ENCODE measurements around the gene UBE4A. TPM values are rescaled to one million over a fixed set of nuclear protein-coding genes. Genes with fewer than 3 reads are reported as not detected.
A peak's percentile ranks its signal among the peaks of the same experiment; 100 is the strongest.

The UBE4A gene
- total RNA-seq, 1 donor = 74.8 TPM

GRCh38 chr11:118435290-118435892 is 76.0 kb downstream of the UBE4A start:
- TF ChIP-seq, protein P1, sequence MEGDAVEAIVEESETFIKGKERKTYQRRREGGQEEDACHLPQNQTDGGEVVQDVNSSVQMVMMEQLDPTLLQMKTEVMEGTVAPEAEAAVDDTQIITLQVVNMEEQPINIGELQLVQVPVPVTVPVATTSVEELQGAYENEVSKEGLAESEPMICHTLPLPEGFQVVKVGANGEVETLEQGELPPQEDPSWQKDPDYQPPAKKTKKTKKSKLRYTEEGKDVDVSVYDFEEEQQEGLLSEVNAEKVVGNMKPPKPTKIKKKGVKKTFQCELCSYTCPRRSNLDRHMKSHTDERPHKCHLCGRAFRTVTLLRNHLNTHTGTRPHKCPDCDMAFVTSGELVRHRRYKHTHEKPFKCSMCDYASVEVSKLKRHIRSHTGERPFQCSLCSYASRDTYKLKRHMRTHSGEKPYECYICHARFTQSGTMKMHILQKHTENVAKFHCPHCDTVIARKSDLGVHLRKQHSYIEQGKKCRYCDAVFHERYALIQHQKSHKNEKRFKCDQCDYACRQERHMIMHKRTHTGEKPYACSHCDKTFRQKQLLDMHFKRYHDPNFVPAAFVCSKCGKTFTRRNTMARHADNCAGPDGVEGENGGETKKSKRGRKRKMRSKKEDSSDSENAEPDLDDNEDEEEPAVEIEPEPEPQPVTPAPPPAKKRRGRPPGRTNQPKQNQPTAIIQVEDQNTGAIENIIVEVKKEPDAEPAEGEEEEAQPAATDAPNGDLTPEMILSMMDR (IDR thresholded peaks at IDR 0.05; ENCODE audit: insufficient read depth, low read length) = no peak
- peak overlapping the region; percentile 71 for H3K4me3 ChIP-seq (ENCODE audit: low read depth, low read length)
- peak; percentile 30 for DNase-seq (ENCODE audit: low read depth)

- peak within 1 kb of the TSS; percentile 82 for H3K4me3 ChIP-seq (ENCODE audit: low read depth, low read length)
- TF ChIP-seq, protein P1 (IDR thresholded peaks at IDR 0.05; ENCODE audit: insufficient read depth, low read length) = no peak
- DNase-seq (ENCODE audit: low read depth) = peak; percentile 95
Measured at GRCh38 chr11:118435893-118436624, 76.7 kb downstream of the UBE4A start, which contains the start of gene KMT2A. Gene KMT2A (plus strand): TSS chr11:118436492. CDS start chr11:118436513, 21 bp downstream.

DNA sequence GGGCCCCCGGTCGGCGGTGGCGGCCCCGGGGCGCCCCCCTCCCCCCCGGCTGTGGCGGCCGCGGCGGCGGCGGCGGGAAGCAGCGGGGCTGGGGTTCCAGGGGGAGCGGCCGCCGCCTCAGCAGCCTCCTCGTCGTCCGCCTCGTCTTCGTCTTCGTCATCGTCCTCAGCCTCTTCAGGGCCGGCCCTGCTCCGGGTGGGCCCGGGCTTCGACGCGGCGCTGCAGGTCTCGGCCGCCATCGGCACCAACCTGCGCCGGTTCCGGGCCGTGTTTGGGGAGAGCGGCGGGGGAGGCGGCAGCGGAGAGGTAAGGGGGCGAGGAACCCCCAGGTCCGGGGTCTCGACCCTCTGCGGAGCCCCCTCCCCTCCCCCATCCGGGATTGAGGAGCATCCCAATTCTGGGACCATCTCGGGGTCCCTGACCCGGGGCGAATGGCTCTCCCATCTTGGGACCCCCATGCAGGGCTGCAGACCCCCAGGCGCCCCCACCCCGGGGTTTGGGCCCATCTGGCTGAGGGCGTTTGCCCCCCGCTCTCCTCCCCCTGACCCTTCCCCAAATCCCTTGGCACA is 77.3 kb downstream of the UBE4A start:
- TF ChIP-seq, protein P1 (IDR thresholded peaks at IDR 0.05; ENCODE audit: insufficient read depth, low read length) = no peak
- H3K4me3 ChIP-seq (ENCODE audit: low read depth, low read length) = peak overlapping the region; percentile 82
- no peak for DNase-seq (ENCODE audit: low read depth)

GRCh38 chr11:118437208-118438125 is 78.1 kb downstream of the UBE4A start:
- TF ChIP-seq, protein P1 (IDR thresholded peaks at IDR 0.05; ENCODE audit: insufficient read depth, low read length) = no peak
- H3K4me3 ChIP-seq (ENCODE audit: low read depth, low read length) = peak overlapping the region; percentile 82
- DNase-seq (ENCODE audit: low read depth) = peak; percentile 19

- peak; percentile 72 for DNase-seq (ENCODE audit: low read depth)
- peak overlapping the region; percentile 82 for H3K4me3 ChIP-seq (ENCODE audit: low read depth, low read length)
- TF ChIP-seq, protein P1 (IDR thresholded peaks at IDR 0.05; ENCODE audit: insufficient read depth, low read length) = no peak
Measured at GRCh38 chr11:118438314-118438931, 79.0 kb downstream of the UBE4A start.

DNA sequence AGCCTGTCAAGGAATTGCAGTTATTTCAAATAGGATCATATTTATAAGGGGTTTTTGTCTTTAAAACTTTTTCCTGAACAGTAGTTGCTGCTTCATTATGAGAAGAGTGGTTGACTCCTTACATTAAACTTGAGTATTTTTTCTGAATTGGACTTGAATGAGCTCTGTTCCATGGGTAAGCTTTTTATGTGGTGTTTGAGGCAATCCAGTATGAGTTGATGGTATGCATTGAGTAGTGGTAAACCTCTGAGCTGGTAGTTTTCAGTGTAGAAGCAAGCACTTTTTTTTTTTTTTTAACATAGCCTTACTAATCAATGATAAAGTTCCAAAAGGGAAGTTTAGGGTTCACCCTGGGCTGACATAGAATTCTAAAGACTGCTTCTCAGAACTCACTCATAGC is 80.2 kb downstream of the UBE4A start:
- TF ChIP-seq, protein P1 (IDR thresholded peaks at IDR 0.05; ENCODE audit: insufficient read depth, low read length) = no peak
- no peak for DNase-seq (ENCODE audit: low read depth)
- H3K4me3 ChIP-seq (ENCODE audit: low read depth, low read length) = no peak overlapping the region
